Fibroblast of lung (primary cell): ENCODE measurements around the gene CLDN18. TPM values are rescaled to one million over a fixed set of nuclear protein-coding genes. Genes with fewer than 3 reads are reported as not detected.

Source experiments
- DNase-seq, 2 donors: peaks; one replicate each; pipeline versions ENCODE4 v3.0.0 to v3.0.0-alpha.2; 2010; ENCODE audit warnings: low read depth in 2 of 2
- H2AFZ ChIP-seq: 2 replicates; pipeline ENCODE4 v1.5.1; 2012; ENCODE audit warnings: low read length, control low read depth, inconsistent platforms
- H3K27ac ChIP-seq: 2 replicates; pipeline ENCODE4 v1.5.1; 2011; ENCODE audit warnings: low read length, control low read depth; ENCODE audit not compliant: insufficient read depth
- H3K27me3 ChIP-seq: 2 replicates; pipeline ENCODE4 v1.5.1; 2011; ENCODE audit warnings: mild to moderate bottlenecking, low read length; ENCODE audit not compliant: control insufficient read depth, insufficient read depth
- H3K36me3 ChIP-seq: 2 replicates; pipeline ENCODE4 v1.5.1; 2011; ENCODE audit warnings: low read length; ENCODE audit not compliant: control insufficient read depth, insufficient read depth
- H3K4me1 ChIP-seq: 2 replicates; pipeline ENCODE4 v1.5.1; 2011; ENCODE audit warnings: low read length; ENCODE audit not compliant: control insufficient read depth, insufficient read depth; ENCODE audit errors: extremely low read depth
- H3K4me2 ChIP-seq: 2 replicates; pipeline ENCODE4 v1.5.1; 2011; ENCODE audit warnings: low read length, control low read depth; ENCODE audit not compliant: insufficient read depth; ENCODE audit errors: extremely low read depth
- H3K4me3 ChIP-seq, 4 experiments: fragments of 200-600 bp in 1 of 4; sonication (generic) in 1 of 4; replicated peaks in 1 of 4; 2 replicates each; pipeline ENCODE4 v1.5.1; 2011 to 2016; ENCODE audit warnings: low read length in 4 of 4, low read depth in 3 of 4, mild to moderate bottlenecking in 3 of 4, control low read depth in 2 of 4, inconsistent platforms in 1 of 4, mixed read lengths in 1 of 4; ENCODE audit not compliant: insufficient read depth in 1 of 4; ENCODE audit errors: control extremely low read depth in 1 of 4
- H3K79me2 ChIP-seq: 2 replicates; pipeline ENCODE4 v1.5.1; 2012; ENCODE audit warnings: mild to moderate bottlenecking, low read length, inconsistent platforms; ENCODE audit not compliant: control insufficient read depth, insufficient read depth
- H3K9ac ChIP-seq: 2 replicates; pipeline ENCODE4 v1.5.1; 2011; ENCODE audit warnings: mild to moderate bottlenecking, low read length, control low read depth; ENCODE audit not compliant: insufficient read depth
- H3K9me3 ChIP-seq: 2 replicates; pipeline ENCODE4 v1.5.1; 2012; ENCODE audit warnings: low read depth, low read length; ENCODE audit not compliant: control insufficient read depth, insufficient read depth
- H4K20me1 ChIP-seq: 2 replicates; pipeline ENCODE4 v1.5.1; 2011; ENCODE audit warnings: low read length; ENCODE audit not compliant: control insufficient read depth, insufficient read depth; ENCODE audit errors: extremely low read depth
- CTCF ChIP-seq, 2 donors: IDR thresholded peaks in 1 of 2; conservative IDR thresholded peaks in 1 of 2; 1 replicate in 1 of 2; 2 replicates in 1 of 2; pipeline ENCODE4 v1.5.1; 2011 to 2012; ENCODE audit warnings: low read length in 2 of 2, control low read depth in 1 of 2, inconsistent platforms in 1 of 2, low read depth in 1 of 2, mild to moderate bottlenecking in 1 of 2
- EZH2 ChIP-seq: IDR thresholded peaks from 2 replicates; pipeline ENCODE4 v1.5.1; 2012; ENCODE audit warnings: low read length, control low read depth, mild to moderate bottlenecking; ENCODE audit errors: missing control alignments
- polyA plus RNA-seq, 2 donors: library from polyadenylated mRNA; depleted of rRNA in 1 of 2; stranded (reverse) in 1 of 2; unstranded in 1 of 2; fragments of >200 nt; gene quantifications; 2 replicates each; pipeline ENCODE4 v1.2.1, GENCODE V29; 2011 to 2012; ENCODE audit warnings: missing spikeins in 1 of 2
- total RNA-seq: library from RNA; depleted of rRNA; stranded (reverse); fragments of >200 nt; gene quantifications from 2 replicates; pipeline ENCODE4 v1.2.1, GENCODE V29; 2014

The CLDN18 gene
- total and polyA plus RNA-seq, 2 donors (not counting 1 experiment from before 2014, with no cell fraction given) = not detected

- Histone ChIP-seq H3K9me3 (no peaks in the 10 kb centered on the region), H3K27ac (no peak overlapping the region), H3K79me2 (no peaks in the 10 kb centered on the region), H3K4me1 (no peaks in the 10 kb centered on the region), H3K27me3 (no peaks in the 10 kb centered on the region), H3K4me2 (no peak overlapping the region), H2AFZ (no peak overlapping the region), H3K9ac (no peak overlapping the region), H4K20me1 (no peaks in the 10 kb centered on the region), H3K4me3 (no peak overlapping the region), H3K36me3 (no peaks in the 10 kb centered on the region)
- no peak for DNase-seq
- TF ChIP-seq CTCF (conservative IDR thresholded peaks at IDR 0.05 in 1 of 2, IDR thresholded peaks at IDR 0.05 in 1 of 2; ENCODE audit: low read depth in 1 of 2, low read length in 2 of 2) (no peak), EZH2 (no peak)
These were observed 19.5 kb upstream of the CLDN18 start for GRCh38 chr3:137990427-137990826.

- Histone ChIP-seq H3K79me2 (no peaks in the 10 kb centered on the region), H3K9ac (no peak overlapping the region), H3K27me3 (no peaks in the 10 kb centered on the region), H3K4me2 (no peak overlapping the region), H3K36me3 (no peaks in the 10 kb centered on the region), H3K4me1 (no peaks in the 10 kb centered on the region), H2AFZ (no peak overlapping the region), H4K20me1 (no peaks in the 10 kb centered on the region), H3K4me3 (no peak overlapping the region), H3K9me3 (no peaks in the 10 kb centered on the region), H3K27ac (no peak overlapping the region)
- TF ChIP-seq CTCF (conservative IDR thresholded peaks at IDR 0.05 in 1 of 2, IDR thresholded peaks at IDR 0.05 in 1 of 2; ENCODE audit: low read depth in 1 of 2, low read length in 2 of 2) (no peak), EZH2 (no peak)
- DNase-seq = peak in 1 of 2 donors; percentile 58
These were observed 17.4 kb upstream of the CLDN18 start for GRCh38 chr3:137992592-137992991.

GRCh38 chr3:137998121-137999042 is 11.6 kb upstream of the CLDN18 start:
- Histone ChIP-seq H3K79me2 (no peaks in the 10 kb centered on the region), H2AFZ (no peak overlapping the region), H3K4me2 (no peak overlapping the region), H3K4me3 (no peak overlapping the region), H3K9ac (no peak overlapping the region), H3K4me1 (no peaks in the 10 kb centered on the region), H3K9me3 (no peaks in the 10 kb centered on the region), H3K36me3 (no peaks in the 10 kb centered on the region), H4K20me1 (no peaks in the 10 kb centered on the region), H3K27me3 (no peaks in the 10 kb centered on the region), H3K27ac (no peak overlapping the region)
- DNase-seq = no peak
- no peak for TF ChIP-seq CTCF (conservative IDR thresholded peaks at IDR 0.05 in 1 of 2, IDR thresholded peaks at IDR 0.05 in 1 of 2; ENCODE audit: low read depth in 1 of 2, low read length in 2 of 2)
